HK-2 (cell line): Measurements from ENCODE around the gene YAF2.
"Not testable (repeated sequence)": the region's sequence is repeated elsewhere in the genome, so short reads cannot be mapped to it uniquely, and the experiment has no call there.

Experiments used
- DNase-seq: peaks from one replicate; pipeline ENCODE4 v3.0.0-alpha.2; 2018; ENCODE audit not compliant: unreplicated experiment

The YAF2 gene

GRCh38 chr12:42196723-42197603, 41.1 kb downstream of the YAF2 start:
- no peak for DNase-seq

- no peak for DNase-seq
Measured at GRCh38 chr12:42192686-42193085, 45.4 kb downstream of the YAF2 start.

- no peak for DNase-seq
Measured at GRCh38 chr12:42192258-42192657, 45.8 kb downstream of the YAF2 start.

GRCh38 chr12:42190376-42190775, 47.7 kb downstream of the YAF2 start:
- no peak for DNase-seq

GRCh38 chr12:42188275-42188674, 49.8 kb downstream of the YAF2 start:
- not testable (repeated sequence) for DNase-seq

- DNase-seq = no peak
Measured at GRCh38 chr12:42187799-42188198, 50.2 kb downstream of the YAF2 start.

- no peak for DNase-seq
Measured at GRCh38 chr12:42186793-42187192, 51.3 kb downstream of the YAF2 start.

- no peak for DNase-seq
Measured at GRCh38 chr12:42182394-42182793, 55.7 kb downstream of the YAF2 start.

- no peak for DNase-seq
Measured at GRCh38 chr12:42180990-42181596, 57.0 kb downstream of the YAF2 start.

GRCh38 chr12:42178101-42178500, 59.9 kb downstream of the YAF2 start:
- DNase-seq = no peak

GRCh38 chr12:42174978-42175377, 63.1 kb downstream of the YAF2 start:
- no peak for DNase-seq

GRCh38 chr12:42173961-42174521, 64.0 kb downstream of the YAF2 start:
- no peak for DNase-seq

- DNase-seq = no peak
Measured at GRCh38 chr12:42172441-42173210, 65.4 kb downstream of the YAF2 start.

GRCh38 chr12:42167711-42168110, 70.3 kb downstream of the YAF2 start:
- DNase-seq = no peak

- no peak for DNase-seq
Measured at GRCh38 chr12:42166501-42166900, 71.5 kb downstream of the YAF2 start.

GRCh38 chr12:42163913-42164312, 74.1 kb downstream of the YAF2 start:
- no peak for DNase-seq

- no peak for DNase-seq
Measured at GRCh38 chr12:42162965-42163364, 75.1 kb downstream of the YAF2 start.

GRCh38 chr12:42162193-42162592, 75.9 kb downstream of the YAF2 start:
- DNase-seq = no peak

GRCh38 chr12:42161529-42161928, 76.5 kb downstream of the YAF2 start:
- DNase-seq = no peak

- DNase-seq = no peak
Measured at GRCh38 chr12:42156232-42156631, 81.8 kb downstream of the YAF2 start.

- DNase-seq = no peak
Measured at GRCh38 chr12:42145552-42146215, 92.4 kb downstream of the YAF2 start.

GRCh38 chr12:42145197-42145549, 92.9 kb downstream of the YAF2 start:
- DNase-seq = no peak
